Hepatic stellate cell (primary cell): ENCODE measurements around the gene MSANTD4.
"Not testable (repeated sequence)": the region's sequence is repeated elsewhere in the genome, so short reads cannot be mapped to it uniquely, and the experiment has no call there.

Experiments used
- DNase-seq: peaks from one replicate; pipeline ENCODE4 v3.0.0; 2011; ENCODE audit warnings: low spot score

The MSANTD4 gene

GRCh38 chr11:106021967-106022794 lies at the start of gene MSANTD4:
MSANTD4 (minus strand) TSS chr11:106022240; CDS start chr11:106010917, 11,323 bp downstream.
- DNase-seq, result peak; percentile 92

GRCh38 chr11:106070606-106071005 lies 48.6 kb upstream of the MSANTD4 start:
- DNase-seq, result no peak

- no peak for DNase-seq
Observed at GRCh38 chr11:106063009-106063408, 41.0 kb upstream of the MSANTD4 start.

- no peak for DNase-seq
Observed at GRCh38 chr11:106061954-106062949, 40.2 kb upstream of the MSANTD4 start.

- DNase-seq, result no peak
Observed at GRCh38 chr11:106061249-106061784, 39.3 kb upstream of the MSANTD4 start.

- DNase-seq, result no peak
Observed at GRCh38 chr11:106059617-106060016, 37.6 kb upstream of the MSANTD4 start.

- not testable (repeated sequence) for DNase-seq
Observed at GRCh38 chr11:106058377-106058776, 36.3 kb upstream of the MSANTD4 start.

GRCh38 chr11:106051103-106051502 lies 29.1 kb upstream of the MSANTD4 start:
- no peak for DNase-seq

- no peak for DNase-seq
Observed at GRCh38 chr11:106049727-106050476, 27.9 kb upstream of the MSANTD4 start.

GRCh38 chr11:106047631-106048030 lies 25.6 kb upstream of the MSANTD4 start:
- DNase-seq, result no peak

GRCh38 chr11:106043540-106043939 lies 21.5 kb upstream of the MSANTD4 start:
- DNase-seq, result no peak

- no peak for DNase-seq
Observed at GRCh38 chr11:106032861-106033260, 10.8 kb upstream of the MSANTD4 start.

GRCh38 chr11:106031936-106032335 lies 9.9 kb upstream of the MSANTD4 start:
- DNase-seq, result no peak

- DNase-seq, result no peak
Observed at GRCh38 chr11:106031202-106031810, 9.3 kb upstream of the MSANTD4 start.

- no peak for DNase-seq
Observed at GRCh38 chr11:106030609-106031008, 8.6 kb upstream of the MSANTD4 start.

- DNase-seq, result no peak
Observed at GRCh38 chr11:106022795-106023275, 795 bp upstream of the MSANTD4 start.

GRCh38 chr11:106021181-106021966 lies 666 bp downstream of the MSANTD4 start:
- no peak for DNase-seq

GRCh38 chr11:106017093-106017492 lies 4.9 kb downstream of the MSANTD4 start:
- no peak for DNase-seq

- DNase-seq, result no peak
Observed at GRCh38 chr11:106015066-106015465, 7.0 kb downstream of the MSANTD4 start.

- no peak for DNase-seq
Observed at GRCh38 chr11:106014620-106015019, 7.4 kb downstream of the MSANTD4 start.
